Activated CD8-positive, alpha-beta memory T cell treated with anti-CD3 and anti-CD28 coated beads for 36 hours (primary cell): ENCODE results near the gene CS. TPM values are rescaled to one million over a fixed set of nuclear protein-coding genes. Genes with fewer than 3 reads are reported as not detected.
"Not testable (repeated sequence)": the region's sequence is repeated elsewhere in the genome, so short reads cannot be mapped to it uniquely, and the experiment has no call there.

Experiments used
- CTCF ChIA-PET: fragments of 350-600 bp; sonication (Branson Sonifier 250); formaldehyde crosslinking; loops from one replicate; lab custom pipeline; 2021; ENCODE audit warnings: antibody characterized with exemption; lab: Charles Lee
- POLR2A ChIA-PET: fragments of 350-600 bp; sonication (Branson Sonifier 250); formaldehyde crosslinking; loops from one replicate; lab custom pipeline; 2021; ENCODE audit warnings: antibody characterized with exemption; lab: Charles Lee
- total RNA-seq, 2 experiments: library from RNA; stranded (reverse); gene quantifications; one replicate each; pipeline ENCODE4 v1.2.3, GENCODE V29; 2021

CS gene
- total RNA-seq: 100 to 1,000 TPM; 275 to 283 TPM

GRCh38 chr12:56299853-56300643 is at the start of gene CS:
Gene CS (minus strand): TSS chr12:56300330. CDS start chr12:56300201, 129 bp downstream.
- ChIA-PET POLR2A (interaction anchor here (1.0 to 1.7 kb wide), 7 partner anchors 9 to 183 kb away, joined by 3 to 6 read pairs (median 5); partner anchors contain the start of genes CNPY2, IL23A, PAN2 and RPL41), CTCF (interaction anchor here (0.6 to 1.7 kb wide), 6 partner anchors 9 to 285 kb away, joined by 3 to 4 read pairs (median 4); partner anchors contain the start of gene TIMELESS)

DNA sequence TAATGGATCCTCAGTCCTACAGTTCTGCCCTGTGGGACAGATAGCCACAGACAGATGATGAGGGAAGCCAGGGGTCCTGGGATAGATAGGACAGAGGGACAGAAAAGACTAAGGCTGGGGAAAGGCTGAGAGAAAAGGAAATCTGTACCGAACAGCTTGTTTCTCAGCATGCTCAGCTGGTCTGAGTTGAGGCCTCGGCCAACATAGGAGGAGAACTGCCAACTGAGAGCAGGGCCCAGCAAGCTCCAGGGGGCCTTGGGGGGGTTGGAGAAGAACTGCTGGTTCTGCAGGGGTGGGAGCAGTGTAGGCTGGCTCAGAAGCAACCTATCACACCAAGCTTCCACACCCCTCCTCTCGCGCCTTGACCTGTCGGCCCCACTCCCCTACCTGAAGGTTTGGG is 48.6 kb upstream of the CS start:
- POLR2A ChIA-PET: interaction anchor here (1.0 kb wide), 1 partner anchor 9 kb away, joined by 3 read pairs; no protein-coding TSS in a partner anchor
- CTCF ChIA-PET: no interaction called here

DNA sequence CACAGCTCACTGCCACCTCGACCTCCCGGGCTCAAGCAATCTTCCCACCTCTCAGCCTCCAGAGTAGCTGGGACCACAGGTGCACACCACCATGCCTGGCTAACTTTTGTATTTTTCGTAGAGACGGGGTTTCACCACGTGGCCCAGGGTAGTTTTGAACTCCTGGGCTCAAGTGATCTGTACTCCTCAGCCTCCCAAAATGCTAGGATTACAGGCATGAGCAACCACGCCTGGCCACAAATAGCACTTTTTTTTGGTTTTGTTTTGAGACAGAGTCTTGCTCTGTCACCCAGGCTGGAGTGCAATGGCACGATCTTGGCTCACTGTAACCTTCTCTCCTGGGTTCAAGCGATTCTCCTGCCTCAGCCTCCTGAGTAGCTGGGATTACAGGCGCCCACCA is 47.1 kb upstream of the CS start:
- CTCF ChIA-PET: interaction anchor here (1.1 to 1.2 kb wide), 2 partner anchors 39 to 101 kb away, joined by 3 read pairs; no protein-coding TSS in a partner anchor
- POLR2A ChIA-PET: not testable (repeated sequence)

GRCh38 chr12:56346675-56347074 is 46.5 kb upstream of the CS start:
- CTCF ChIA-PET: interaction anchor here (1.1 to 1.2 kb wide), 2 partner anchors 40 to 100 kb away, joined by 3 read pairs; no protein-coding TSS in a partner anchor
- POLR2A ChIA-PET: no interaction called here

DNA sequence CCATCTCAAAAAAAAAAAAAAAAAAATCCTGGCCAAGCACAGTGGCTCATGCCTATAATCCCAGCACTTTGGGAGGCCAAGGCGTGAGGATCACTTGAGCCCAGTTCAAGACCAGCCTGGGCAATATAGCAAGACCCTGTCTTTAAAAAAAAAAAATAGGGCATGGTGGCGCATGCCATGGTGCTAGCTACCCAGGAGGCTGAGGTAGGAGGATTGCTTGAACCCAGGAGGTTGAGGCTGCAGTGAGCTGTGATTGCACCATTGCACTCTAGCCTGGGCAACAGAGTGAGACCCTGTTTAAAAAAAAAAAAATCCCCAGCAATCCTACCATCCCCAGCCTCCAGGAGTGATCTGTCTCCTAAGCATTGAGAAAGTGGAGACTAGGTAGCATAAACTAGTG is 42.2 kb upstream of the CS start:
- POLR2A ChIA-PET: interaction anchor here (0.7 to 1.0 kb wide), 3 partner anchors 11 to 119 kb away, joined by 3 to 6 read pairs (median 4); no protein-coding TSS in a partner anchor
- CTCF ChIA-PET: interaction anchor here (0.7 to 4.0 kb wide), 2 partner anchors 26 to 117 kb away, joined by 5 to 13 read pairs; partner anchors contain the start of gene CNPY2

DNA sequence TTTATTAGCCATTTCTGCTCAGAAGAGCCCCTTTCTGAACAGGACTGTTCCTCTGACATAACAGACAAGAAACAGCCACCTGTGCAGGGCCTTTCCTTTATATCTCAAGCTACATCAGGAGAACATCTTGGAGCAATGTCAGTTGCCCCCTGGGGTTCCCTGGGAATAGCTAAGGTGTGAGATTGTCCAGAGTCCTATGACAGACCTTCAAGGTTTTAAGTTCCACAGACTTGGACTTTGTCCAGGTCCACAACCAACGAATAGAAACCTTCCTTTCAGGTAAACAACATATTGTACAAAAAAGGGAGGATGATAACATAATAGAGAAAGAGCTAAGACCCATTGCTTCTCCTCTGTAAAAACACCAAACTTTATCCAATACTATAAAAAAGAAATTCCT is 41.5 kb upstream of the CS start:
- POLR2A ChIA-PET: interaction anchor here (0.6 to 1.0 kb wide), 2 partner anchors 9 to 16 kb away, joined by 4 to 22 read pairs; no protein-coding TSS in a partner anchor
- CTCF ChIA-PET: interaction anchor here (0.9 to 4.0 kb wide), 3 partner anchors 9 to 25 kb away, joined by 3 to 13 read pairs (median 4); partner anchors contain the start of genes CNPY2 and STAT2

DNA sequence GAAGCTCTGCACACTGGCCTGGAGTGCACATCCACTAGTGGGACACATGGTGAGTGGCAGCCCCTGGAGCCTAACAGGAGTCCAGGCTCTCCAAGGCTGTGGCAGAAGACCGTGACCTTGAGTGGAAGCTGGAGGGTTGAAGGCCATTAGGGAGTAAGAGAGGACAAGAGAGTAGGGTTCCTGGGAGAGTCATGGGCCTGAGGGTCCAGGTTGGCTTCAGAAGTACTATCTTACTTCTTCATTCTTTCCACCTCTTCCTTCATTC is 39.0 kb upstream of the CS start:
- ChIA-PET CTCF (interaction anchor here (1.2 to 4.0 kb wide), 4 partner anchors 20 to 220 kb away, joined by 3 to 13 read pairs (median 9); partner anchors contain the start of genes CNPY2 and STAT2), POLR2A (interaction anchor here (1.0 to 2.3 kb wide), 6 partner anchors 18 to 110 kb away, joined by 3 to 28 read pairs (median 6); partner anchors contain the start of genes APOF, CS, STAT2 and TIMELESS)

DNA sequence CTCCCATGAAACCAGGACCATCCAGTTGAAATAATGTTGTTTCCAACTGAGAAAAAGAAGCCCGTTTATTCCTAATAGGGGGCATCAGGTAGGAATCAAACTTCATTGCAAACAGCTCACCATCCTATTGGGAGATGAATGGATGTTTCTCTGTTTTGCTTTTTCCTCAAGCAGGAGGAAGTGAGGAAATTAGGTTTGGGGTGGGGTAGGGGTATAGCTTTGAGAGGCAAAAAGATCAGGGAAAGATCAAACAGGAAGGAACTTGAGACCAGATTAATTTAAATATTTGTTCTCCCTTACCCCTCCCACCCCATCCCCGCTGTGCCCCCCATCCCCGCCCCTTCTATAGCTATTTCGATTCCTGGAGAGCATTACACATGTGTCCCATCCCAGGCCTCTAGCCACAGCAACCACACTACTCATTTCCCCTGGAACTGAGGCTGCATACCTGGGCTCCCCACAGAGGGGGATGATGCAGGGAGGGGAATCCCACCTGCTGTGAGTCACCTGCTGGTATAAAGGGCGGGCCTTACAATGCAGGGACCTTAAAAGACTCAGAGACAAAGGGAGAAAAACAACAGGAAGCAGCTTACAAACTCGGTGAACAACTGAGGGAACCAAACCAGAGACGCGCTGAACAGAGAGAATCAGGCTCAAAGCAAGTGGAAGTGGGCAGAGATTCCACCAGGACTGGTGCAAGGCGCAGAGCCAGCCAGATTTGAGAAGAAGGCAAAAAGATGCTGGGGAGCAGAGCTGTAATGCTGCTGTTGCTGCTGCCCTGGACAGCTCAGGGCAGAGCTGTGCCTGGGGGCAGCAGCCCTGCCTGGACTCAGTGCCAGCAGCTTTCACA is 38.4 kb upstream of the CS start, which contains the start of gene IL23A:
TSS of gene IL23A (plus strand) at position 577 of the 850 bp plus-strand sequence. CDS start at position 738, 161 bp downstream.
- ChIA-PET CTCF (interaction anchor here (1.2 to 4.0 kb wide), 4 partner anchors 21 to 220 kb away, joined by 3 to 13 read pairs (median 9); partner anchors contain the start of genes CNPY2 and STAT2), POLR2A (interaction anchor here (0.9 to 2.3 kb wide), 8 partner anchors 17 to 184 kb away, joined by 3 to 28 read pairs (median 5); partner anchors contain the start of genes APOF, CS, STAT2 and TIMELESS)

DNA sequence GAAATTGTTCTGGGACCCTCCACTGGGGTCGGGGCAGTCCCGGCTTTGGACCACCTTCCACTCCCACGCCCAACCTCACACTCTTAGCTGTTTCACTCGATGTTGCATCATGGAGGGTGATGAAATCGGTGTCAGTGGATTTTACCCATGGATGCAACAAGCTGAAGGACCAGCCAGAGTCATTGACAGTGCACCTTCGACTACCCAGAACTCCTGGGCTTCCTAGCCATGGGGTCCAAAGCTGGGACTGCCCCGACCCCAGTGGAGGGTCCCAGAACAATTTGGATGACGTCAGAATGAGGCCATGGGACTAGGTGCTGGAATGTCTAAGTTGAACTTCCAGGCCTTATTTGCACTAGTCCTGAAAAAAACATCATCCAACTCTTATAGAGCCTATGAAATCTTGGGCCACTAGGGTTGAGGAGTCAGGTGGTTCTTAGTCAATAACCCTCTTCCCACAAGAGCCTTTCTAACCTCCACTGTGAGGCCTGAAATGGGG is 37.7 kb upstream of the CS start:
- ChIA-PET POLR2A (interaction anchor here (0.7 to 2.3 kb wide), 9 partner anchors 17 to 942 kb away, joined by 3 to 28 read pairs (median 7); partner anchors contain the start of genes APOF, CS, STAT2 and TIMELESS), CTCF (interaction anchor here (0.6 to 2.8 kb wide), 3 partner anchors 22 to 411 kb away, joined by 3 to 13 read pairs (median 3); partner anchors contain the start of gene STAT2)

GRCh38 chr12:56336361-56337167 is 36.4 kb upstream of the CS start:
- CTCF ChIA-PET: interaction anchor here (0.8 kb wide), 1 partner anchor 21 kb away, joined by 3 read pairs; the partner anchor contains the start of gene CNPY2

DNA sequence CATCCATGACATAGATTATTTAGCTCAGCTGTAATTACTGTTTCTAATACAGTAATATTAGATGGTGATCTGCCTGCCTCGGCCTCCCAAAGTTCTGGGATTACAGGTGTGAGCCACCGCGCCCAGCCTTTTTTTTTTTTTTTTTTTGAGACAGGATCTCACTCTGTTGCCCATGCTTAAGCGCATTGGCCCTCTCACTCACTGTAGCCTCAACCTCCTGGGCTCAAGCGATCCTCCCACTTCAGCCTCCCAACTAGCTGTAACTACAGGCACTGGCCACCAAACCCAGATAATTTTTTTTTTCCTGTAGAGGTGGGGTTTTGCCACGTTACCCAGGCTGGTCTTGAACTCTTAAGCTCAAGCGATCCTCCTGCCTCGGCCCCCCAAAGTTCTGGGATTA is 35.4 kb upstream of the CS start:
- POLR2A ChIA-PET: interaction anchor here (1.6 kb wide), 1 partner anchor 24 kb away, joined by 4 read pairs; the partner anchor contains the start of gene STAT2
- CTCF ChIA-PET: not testable (repeated sequence)

More at GRCh38 chr12:56336361-56337167, 36.4 kb upstream of the CS start:
- POLR2A ChIA-PET: interaction anchor here (0.6 to 1.6 kb wide), 2 partner anchors 23 to 121 kb away, joined by 3 to 4 read pairs; partner anchors contain the start of gene STAT2

- ChIA-PET POLR2A (interaction anchor here (0.6 to 1.5 kb wide), 3 partner anchors 14 to 25 kb away, joined by 3 to 8 read pairs (median 4); partner anchors contain the start of gene STAT2), CTCF (interaction anchor here (1.5 kb wide), 1 partner anchor 130 kb away, joined by 4 read pairs; no protein-coding TSS in a partner anchor)
Measured at GRCh38 chr12:56334490-56334793, 34.3 kb upstream of the CS start.

DNA sequence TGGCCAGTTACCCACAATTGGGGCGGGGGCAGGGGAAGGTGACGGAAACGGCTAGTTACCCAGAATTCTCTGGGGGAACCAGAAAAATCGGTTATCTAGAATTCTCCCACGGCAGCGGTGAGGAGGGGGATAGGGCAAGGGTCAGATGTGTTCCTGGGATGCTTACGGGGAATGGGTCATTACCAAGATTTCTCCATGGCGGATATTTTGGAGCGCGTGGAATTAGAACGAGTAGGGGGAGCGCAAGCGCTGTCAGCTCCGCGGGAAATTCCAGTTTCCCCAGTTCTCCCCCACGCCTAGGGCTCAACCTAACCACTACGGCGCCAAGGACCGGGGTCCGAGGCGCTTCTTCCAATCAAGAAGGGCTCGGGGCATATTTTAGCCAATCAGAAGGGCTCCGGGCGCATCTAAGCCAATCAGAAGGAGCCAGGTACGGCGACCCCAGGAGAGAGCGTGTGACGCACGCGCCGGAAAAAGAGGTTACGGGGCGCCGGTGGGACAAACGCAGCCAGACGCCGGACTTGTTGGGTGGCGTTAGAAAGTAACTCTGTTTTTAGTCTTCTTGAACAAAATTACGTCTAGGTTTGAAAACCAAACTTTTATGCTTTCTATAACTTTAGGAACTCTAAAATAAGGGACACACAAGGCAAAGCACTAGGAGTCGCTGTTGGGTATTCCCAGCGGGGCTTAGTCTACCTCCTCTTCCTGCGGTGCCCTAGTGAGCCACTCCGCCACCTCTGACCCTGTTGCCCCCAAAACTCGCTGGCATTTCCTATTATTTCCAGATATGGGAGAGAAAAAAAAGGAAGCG is 33.8 kb upstream of the CS start, which contains the start of gene PAN2:
TSS of gene PAN2 (minus strand) at position 322 of the 811 bp plus-strand sequence. CDS start 906 bp downstream, outside the sequence.
- POLR2A ChIA-PET: interaction anchor here (0.7 to 1.5 kb wide), 5 partner anchors 17 to 230 kb away, joined by 3 to 10 read pairs (median 4); partner anchors contain the start of genes CS, PA2G4 and STAT2
- CTCF ChIA-PET: interaction anchor here (1.0 to 1.5 kb wide), 3 partner anchors 17 to 135 kb away, joined by 3 to 4 read pairs (median 3); partner anchors contain the start of gene SPRYD4

DNA sequence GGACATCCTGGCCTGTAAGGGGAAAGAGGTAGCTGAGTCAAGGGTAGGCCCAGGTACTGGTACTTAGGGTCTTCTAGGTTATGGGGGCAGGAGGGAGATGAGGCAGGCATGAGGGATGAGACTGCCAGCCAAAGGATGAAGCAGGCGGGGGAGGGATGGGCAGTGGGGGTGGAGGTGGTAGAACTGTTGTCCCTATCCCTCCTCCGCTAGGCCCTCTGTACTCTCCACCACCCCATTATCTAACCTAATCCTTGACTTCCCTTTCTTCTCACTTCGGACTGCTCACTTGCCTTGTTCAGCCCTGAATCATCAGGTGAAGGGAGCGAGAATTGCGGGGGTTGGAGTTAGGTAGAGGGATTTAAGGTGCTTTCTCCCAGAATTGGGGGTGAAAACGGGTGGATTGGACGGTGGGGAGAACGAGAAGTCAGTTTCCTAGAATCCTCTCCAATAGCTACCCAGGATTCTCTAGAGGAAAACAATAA is 33.1 kb upstream of the CS start:
- POLR2A ChIA-PET: interaction anchor here (0.7 to 1.5 kb wide), 5 partner anchors 8 to 229 kb away, joined by 3 to 22 read pairs (median 8); partner anchors contain the start of genes CS, PA2G4 and STAT2
- CTCF ChIA-PET: interaction anchor here (1.0 to 1.5 kb wide), 3 partner anchors 18 to 135 kb away, joined by 3 to 4 read pairs (median 3); partner anchors contain the start of gene SPRYD4

GRCh38 chr12:56332512-56333196 is 32.5 kb upstream of the CS start:
- ChIA-PET CTCF (interaction anchor here (1.0 kb wide), 1 partner anchor 22 kb away, joined by 4 read pairs; no protein-coding TSS in a partner anchor), POLR2A (interaction anchor here (0.7 to 1.5 kb wide), 3 partner anchors 9 to 27 kb away, joined by 8 to 22 read pairs (median 10); partner anchors contain the start of gene STAT2)
